Smooth muscle cell of bladder (primary cell): ENCODE results near the gene ZC3H7A. TPM values are rescaled to one million over a fixed set of nuclear protein-coding genes. Genes with fewer than 3 reads are reported as not detected.

ENCODE experiments used
- total RNA-seq: library from RNA; depleted of rRNA; stranded (reverse); fragments of >200 nt; gene quantifications from 2 replicates; pipeline ENCODE4 v1.2.3, GENCODE V29; 2014

ZC3H7A gene, protein sequence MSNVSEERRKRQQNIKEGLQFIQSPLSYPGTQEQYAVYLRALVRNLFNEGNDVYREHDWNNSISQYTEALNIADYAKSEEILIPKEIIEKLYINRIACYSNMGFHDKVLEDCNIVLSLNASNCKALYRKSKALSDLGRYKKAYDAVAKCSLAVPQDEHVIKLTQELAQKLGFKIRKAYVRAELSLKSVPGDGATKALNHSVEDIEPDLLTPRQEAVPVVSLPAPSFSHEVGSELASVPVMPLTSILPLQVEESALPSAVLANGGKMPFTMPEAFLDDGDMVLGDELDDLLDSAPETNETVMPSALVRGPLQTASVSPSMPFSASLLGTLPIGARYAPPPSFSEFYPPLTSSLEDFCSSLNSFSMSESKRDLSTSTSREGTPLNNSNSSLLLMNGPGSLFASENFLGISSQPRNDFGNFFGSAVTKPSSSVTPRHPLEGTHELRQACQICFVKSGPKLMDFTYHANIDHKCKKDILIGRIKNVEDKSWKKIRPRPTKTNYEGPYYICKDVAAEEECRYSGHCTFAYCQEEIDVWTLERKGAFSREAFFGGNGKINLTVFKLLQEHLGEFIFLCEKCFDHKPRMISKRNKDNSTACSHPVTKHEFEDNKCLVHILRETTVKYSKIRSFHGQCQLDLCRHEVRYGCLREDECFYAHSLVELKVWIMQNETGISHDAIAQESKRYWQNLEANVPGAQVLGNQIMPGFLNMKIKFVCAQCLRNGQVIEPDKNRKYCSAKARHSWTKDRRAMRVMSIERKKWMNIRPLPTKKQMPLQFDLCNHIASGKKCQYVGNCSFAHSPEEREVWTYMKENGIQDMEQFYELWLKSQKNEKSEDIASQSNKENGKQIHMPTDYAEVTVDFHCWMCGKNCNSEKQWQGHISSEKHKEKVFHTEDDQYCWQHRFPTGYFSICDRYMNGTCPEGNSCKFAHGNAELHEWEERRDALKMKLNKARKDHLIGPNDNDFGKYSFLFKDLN
- 23.9 and 27.9 TPM in 2 replicates for total RNA-seq

DNA sequence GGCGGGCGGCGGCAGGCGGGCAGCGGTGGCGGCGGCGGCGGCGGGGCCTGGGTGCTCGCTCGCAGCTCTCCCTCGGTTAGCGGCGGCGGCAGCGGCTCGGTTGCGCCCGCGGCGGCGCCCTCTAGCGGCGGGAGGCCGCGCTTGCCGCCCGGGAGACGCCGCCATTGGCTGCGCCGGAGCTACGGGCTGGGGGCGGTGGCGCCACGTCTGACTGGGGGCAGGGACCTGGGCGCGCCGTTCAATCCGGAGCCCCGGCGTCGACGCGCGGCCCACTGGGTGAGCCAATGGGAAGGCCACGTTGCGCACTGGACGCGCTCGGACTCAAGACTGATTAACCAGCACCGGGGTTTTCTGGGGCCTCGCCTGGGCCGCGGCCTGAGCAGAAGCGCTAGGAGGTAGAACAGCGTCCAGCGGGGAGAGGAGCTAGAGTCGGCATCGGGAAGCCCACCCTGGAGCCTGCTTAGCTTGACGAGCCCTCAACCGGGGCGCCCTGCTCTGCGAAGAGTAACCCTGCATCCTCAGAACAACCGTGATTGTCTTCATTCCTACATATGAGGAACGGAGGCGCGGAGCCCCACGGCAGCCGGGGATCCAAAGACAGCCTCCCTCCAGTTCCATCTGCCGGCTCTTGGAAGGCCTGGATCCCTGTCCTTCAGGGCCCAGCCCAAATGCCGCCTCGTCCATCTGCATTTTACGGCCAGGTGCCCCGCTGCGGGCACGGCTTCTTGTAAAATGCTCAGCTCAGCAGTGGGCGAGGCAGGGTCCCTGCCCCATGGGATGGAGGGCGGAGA, at the start of gene ZC3H7A:
Gene ZC3H7A, minus strand, starts transcription at position 93 of the 791 bp plus-strand sequence. CDS start 14,904 bp downstream, outside the sequence.

DNA sequence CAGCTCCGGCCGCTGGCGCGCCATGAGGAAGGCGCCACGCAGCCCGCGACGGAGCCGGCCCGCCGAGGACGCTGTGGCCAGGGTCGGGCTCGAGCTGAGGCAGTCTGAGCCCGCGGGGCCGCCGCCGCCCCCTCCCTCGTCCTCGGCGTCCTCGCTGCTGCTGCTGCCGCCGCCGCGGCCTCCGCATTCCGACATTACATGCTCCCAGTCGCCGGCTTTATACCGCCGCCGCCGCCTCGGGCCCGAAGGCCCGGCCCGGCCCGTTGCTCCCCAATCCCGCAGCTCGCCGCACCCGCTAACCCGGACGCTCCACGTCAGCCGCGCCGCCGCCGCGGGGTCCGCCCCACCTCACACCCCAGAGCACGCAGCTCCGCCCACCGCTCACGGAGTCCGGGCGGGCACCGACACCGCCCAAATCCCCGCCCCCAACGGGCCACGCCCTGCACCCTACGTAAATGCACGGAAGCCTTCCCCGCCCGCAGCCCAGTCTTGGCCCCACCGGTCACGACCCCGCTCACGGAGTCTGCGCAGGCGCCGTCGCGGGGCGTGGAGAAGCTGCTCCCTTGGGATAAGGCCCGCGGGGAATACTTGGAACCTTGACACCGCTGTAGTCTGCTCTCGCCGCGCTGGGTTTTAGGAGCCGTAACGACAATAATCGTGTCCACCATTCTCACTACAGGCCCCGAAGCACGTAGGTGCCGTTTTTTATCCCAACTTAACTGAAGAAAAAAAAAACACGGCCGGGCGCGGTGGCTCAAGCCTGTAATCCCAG, 54.3 kb downstream of the ZC3H7A start, which contains the start of gene TXNDC11:
Gene TXNDC11, minus strand, starts transcription at position 322 of the 772 bp plus-strand sequence. Its CDS starts 127 bp downstream, at position 195.

Other genes starting within 250 kb of the ZC3H7A start
- 57.9 and 100 TPM in 2 replicates for gene LITAF, start 210.3 kb downstream of the ZC3H7A start, total RNA-seq
- gene SNN, start 128.8 kb downstream of the ZC3H7A start, total RNA-seq = 7.8 and 12.3 TPM in 2 replicates
- 29.6 and 30.0 TPM in 2 replicates for gene TXNDC11, start 54.4 kb downstream of the ZC3H7A start, total RNA-seq
- gene RSL1D1, start 54.3 kb upstream of the ZC3H7A start, total RNA-seq = 57.5 and 74.0 TPM in 2 replicates
- 32.1 and 47.1 TPM in 2 replicates for gene GSPT1, start 118.7 kb upstream of the ZC3H7A start, total RNA-seq
- gene NPIPB2, start 144.8 kb upstream of the ZC3H7A start, total RNA-seq = 4.3 and 5.7 TPM in 2 replicates
- not detected in 2 replicates for gene TNFRSF17, start 168.0 kb upstream of the ZC3H7A start, total RNA-seq
- gene SNX29, start 179.5 kb upstream of the ZC3H7A start, total RNA-seq = 16.2 and 19.3 TPM in 2 replicates